Right lung (tissue), 5 donors: ENCODE measurements around the gene BMP2K. TPM values are rescaled to one million over a fixed set of nuclear protein-coding genes. Genes with fewer than 3 reads are reported as not detected.
"Not testable (repeated sequence)": the region's sequence is repeated elsewhere in the genome, so short reads cannot be mapped to it uniquely, and the experiment has no call there.

ENCODE experiments used
- DNase-seq, 2 donors: peaks; one replicate each; pipeline ENCODE4 v3.0.0-alpha.2; 2013
- polyA plus RNA-seq, 5 donors: library from polyadenylated mRNA; unstranded; fragments of 120-200 nt; gene quantifications; one replicate each; pipeline versions ENCODE4 v1.2.1 to v1.2.3, GENCODE V29; 2013; ENCODE audit warnings: inconsistent platforms in 1 of 5, low replicate concordance in 1 of 5; ENCODE audit not compliant: insufficient read length in 5 of 5, insufficient read depth in 1 of 5

Gene BMP2K
- polyA plus RNA-seq, 5 donors = 15.7 to 35.5 (median 28.8) TPM

GRCh38 chr4:78788007-78788889 lies 12.1 kb downstream of the BMP2K start:
- no peak for DNase-seq

- DNase-seq = not testable (repeated sequence)
Measured at GRCh38 chr4:78795594-78796416, 19.7 kb downstream of the BMP2K start.

- no peak for DNase-seq
Measured at GRCh38 chr4:78796526-78796925, 20.4 kb downstream of the BMP2K start.

- DNase-seq = no peak
Measured at GRCh38 chr4:78797777-78798284, 21.7 kb downstream of the BMP2K start.

- DNase-seq = no peak
Measured at GRCh38 chr4:78799551-78800495, 23.7 kb downstream of the BMP2K start.

DNA sequence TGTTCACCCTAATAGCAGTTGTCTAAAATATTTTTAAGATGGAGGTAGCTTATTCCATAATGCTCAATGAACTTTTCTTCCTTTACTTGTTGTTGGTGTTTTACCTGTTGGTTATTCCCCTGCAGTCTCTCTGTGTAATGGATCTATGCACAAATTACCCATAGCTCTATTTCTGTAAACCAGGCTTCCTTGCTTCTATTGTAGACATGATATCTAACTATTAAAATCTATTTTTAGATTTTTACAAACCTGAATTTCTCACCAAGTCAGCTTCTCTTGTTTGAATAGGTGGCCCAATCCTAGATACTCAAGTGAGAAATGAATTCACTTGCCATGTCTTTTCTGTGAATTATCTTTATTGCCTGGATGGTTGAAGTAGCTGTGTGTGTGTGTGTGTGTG lies 24.8 kb downstream of the BMP2K start:
- DNase-seq = no peak

DNA sequence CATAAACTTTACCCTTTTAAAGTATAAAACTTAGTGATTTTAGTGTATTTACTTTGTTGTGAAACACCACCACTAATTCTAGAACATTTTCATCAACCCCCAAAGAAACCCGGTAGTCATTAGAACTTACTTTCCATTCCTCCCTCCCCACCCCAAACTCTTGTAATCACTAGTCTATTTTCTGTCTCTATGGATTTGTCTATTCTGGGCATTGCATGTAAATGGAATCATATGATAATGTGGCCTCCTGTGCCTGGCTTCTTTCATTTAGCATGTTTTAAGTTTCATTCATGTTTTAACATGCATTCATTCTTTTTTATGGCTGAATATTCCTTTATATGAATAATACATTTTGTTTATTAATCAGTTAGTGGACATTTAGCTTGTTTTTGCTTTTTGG lies 27.8 kb downstream of the BMP2K start:
- no peak for DNase-seq

GRCh38 chr4:78806943-78807460 lies 30.9 kb downstream of the BMP2K start:
- DNase-seq = no peak

GRCh38 chr4:78809295-78809694 lies 33.1 kb downstream of the BMP2K start:
- DNase-seq = no peak

GRCh38 chr4:78809928-78810835 lies 34.0 kb downstream of the BMP2K start:
- DNase-seq = no peak

GRCh38 chr4:78811034-78811433 lies 34.9 kb downstream of the BMP2K start:
- no peak for DNase-seq

DNA sequence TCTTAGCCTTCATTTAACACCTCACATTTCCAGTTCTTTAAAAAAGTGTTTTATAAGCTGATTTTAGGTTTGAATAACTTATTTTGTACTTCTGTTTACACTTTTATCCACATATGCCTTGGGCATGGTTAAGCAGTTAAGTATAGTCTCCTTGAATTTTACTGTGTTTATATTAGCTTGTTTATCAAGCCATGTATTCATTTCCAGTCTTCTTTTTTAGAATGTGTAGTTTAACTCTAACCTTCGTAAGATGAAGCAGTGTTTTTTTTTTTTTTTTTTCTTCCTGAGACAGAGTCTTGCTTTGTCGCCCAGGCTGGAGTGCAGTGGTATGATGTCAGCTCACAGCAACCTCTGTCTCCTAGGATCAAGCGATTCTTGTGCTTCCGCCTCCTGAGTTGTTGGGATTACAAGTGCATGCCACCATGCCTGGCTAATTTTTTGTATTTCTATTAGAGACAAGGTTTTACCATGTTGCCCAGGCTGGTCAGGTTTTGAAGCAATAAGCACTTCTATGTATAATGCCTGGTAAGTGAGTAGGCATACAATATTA lies 42.5 kb downstream of the BMP2K start:
- no peak for DNase-seq

GRCh38 chr4:78824001-78824400 lies 47.9 kb downstream of the BMP2K start:
- no peak for DNase-seq

DNA sequence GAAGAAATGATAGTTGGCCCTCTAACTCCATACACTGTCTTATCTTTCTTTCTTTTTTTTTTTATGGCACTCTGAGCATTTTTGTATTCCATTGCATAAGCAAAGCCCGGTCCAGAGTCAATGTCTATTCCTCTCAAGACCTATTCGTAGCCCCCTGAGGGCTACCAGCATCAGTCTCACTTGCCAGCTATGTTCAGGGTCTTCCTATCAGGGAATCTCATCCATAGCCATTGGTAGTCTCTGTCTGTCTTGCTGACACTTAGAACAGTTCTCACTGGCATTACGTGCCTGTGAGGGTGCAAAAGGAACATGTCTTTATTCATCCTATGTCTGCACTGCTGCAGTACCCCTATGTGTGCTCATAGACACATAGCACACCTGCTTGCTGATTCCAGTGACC lies 51.0 kb downstream of the BMP2K start:
- no peak for DNase-seq

DNA sequence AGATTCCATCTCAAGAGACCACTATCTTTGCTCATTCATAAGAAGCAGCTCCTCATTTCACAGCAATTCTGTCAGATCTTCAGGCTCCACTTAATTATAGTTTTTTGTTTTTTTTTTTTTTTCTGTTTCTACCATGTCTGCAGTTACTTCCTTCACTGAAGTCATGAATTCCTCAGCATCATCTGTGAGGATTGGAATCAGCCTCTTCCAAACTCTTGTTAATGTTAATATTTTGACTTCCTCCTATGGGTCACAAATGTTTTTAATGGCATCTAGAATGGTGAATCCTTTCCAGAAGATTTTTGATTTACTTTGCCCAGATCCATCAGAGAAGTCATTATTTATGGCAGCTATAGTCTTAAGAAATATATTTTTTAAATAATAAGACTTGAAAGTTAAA lies 53.1 kb downstream of the BMP2K start:
- no peak for DNase-seq

DNA sequence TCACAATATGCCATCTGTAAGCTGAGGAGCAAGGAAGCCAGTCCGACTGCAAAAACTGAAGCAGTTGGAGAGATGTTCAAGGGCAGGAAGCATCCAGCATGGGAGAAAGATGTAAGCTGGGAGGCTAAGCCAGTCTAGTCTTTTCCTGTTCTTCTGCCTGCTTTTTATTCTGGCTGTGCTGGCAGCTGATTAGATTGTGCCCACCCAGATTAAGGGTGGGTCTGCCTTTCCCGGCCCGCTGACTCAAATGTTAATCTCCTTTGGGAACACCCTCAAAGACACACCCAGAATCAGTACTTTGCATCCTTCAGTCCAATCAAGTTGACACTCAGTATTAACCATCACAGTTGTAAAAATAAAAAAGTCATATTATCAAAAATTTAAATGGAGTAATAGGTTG lies 63.5 kb downstream of the BMP2K start:
- not testable (repeated sequence) for DNase-seq

DNA sequence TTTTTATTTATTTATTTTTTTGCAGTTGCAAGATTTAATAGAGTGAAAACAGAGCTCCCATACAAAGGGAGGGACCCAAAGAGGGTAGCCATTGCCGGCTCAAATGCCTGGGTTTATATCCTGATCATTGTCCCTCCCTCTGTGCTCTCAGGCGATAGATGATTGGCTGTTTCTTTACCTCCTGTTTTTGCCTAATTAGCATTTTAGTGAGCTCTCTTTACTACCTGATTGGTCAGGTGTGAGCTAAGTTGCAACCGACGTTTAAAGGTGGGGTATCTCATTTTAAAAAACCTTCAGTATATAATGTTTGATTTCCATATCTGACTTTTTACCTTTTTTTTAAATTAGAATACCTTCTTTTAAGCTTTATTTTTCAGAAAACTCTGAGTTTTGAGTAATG lies 64.1 kb downstream of the BMP2K start:
- not testable (repeated sequence) for DNase-seq

DNA sequence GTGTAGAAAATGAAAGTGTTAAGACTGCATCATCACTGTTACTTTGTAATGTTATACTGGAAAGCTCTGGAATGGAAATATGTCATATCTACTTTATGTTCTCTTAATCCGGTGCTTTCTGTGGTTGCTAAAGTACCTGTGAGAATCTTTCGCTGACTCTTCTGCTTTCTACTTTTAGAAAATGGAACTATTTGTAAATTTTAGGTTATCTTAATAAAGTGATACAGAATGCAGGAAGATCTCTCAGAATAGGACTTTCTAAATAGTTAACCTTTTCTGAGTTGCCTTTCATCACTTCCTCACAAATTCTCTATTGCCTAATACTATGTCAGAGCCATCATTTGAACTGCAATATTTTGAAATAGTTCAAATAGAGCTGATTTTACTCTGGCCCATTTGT lies 69.3 kb downstream of the BMP2K start:
- DNase-seq = no peak

DNA sequence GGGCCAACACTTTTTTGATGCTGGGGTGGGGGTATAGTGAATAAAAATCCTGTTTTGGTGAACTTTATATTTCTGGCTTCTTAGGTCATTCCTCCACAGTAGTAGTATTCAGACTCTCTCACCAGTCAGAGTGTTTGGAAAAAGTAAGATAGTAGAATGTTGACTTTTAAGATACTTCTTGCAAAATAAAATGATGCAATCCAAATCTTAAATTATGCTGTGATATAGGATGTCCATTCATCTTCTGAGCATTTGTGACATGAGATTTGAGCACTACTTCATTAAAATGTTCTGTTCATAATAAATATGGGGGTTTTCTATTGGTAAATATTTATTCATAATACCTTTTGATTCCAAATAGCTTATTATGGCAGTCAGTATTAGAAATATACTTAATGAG lies 70.1 kb downstream of the BMP2K start:
- no peak for DNase-seq

- no peak for DNase-seq
Measured at GRCh38 chr4:78862314-78862737, 86.2 kb downstream of the BMP2K start.
